Measurements from ENCODE around the gene DNAAF8. TPM values are rescaled to one million over a fixed set of nuclear protein-coding genes. Genes with fewer than 3 reads are reported as not detected.

DNAAF8 gene
- 1.2 and 1.7 TPM in 2 replicates for total RNA-seq
- long read RNA-seq, partial matches to known transcripts, result 1 of 1 reads
- long read RNA-seq, other reads (novel, unspliced or antisense), result 0 of 1 reads

DNA sequence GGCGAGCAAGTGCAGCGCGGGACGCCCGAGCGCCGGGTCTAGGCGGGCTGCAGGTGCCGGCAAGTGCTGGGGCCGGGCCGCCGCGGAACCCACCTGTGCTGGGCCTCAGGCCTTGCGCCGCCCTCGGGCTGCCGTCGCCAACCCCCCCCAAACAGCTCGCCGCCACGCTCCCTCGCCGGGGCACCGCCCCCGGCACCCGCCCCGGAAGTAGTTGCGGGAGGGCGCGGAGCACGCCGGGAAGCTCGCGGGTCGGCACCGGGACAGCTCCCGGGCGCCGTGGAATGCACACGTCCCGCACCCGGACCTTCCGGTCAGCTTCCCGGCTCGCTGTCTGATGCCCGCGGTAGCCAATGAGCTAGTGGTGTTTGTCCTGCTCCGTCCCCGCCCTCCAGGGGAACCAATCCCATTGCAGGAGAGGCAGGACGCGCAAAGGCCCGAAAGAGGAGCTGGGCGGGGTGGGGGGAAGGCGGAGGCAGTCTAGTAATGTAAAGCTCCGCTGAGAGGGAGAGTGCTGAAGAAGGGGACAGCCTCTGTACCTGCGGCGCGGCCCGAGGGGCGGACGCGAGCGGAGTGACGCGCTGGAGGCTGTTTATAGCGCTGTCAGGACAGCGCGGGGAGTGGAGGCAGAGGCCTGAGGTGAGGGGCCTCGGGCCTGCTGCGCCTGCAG, at the start of gene DNAAF8, which contains the start of gene ANKS3:
DNAAF8 (plus strand) TSS at position 475 of the 667 bp plus-strand sequence. CDS start 1,978 bp downstream, outside the sequence.
ANKS3 (minus strand) TSS at position 209 of the 667 bp plus-strand sequence. CDS start 4,122 bp downstream, outside the sequence.
- H3K4me1 Mint-ChIP-seq (ENCODE audit: unreplicated experiment), result peaks cover 16% of the 10 kb centered on the region
- peak within 1 kb of the TSS; percentile 93 for H3K4me3 Mint-ChIP-seq (ENCODE audit: unreplicated experiment)
- TF ChIP-seq, protein P1, sequence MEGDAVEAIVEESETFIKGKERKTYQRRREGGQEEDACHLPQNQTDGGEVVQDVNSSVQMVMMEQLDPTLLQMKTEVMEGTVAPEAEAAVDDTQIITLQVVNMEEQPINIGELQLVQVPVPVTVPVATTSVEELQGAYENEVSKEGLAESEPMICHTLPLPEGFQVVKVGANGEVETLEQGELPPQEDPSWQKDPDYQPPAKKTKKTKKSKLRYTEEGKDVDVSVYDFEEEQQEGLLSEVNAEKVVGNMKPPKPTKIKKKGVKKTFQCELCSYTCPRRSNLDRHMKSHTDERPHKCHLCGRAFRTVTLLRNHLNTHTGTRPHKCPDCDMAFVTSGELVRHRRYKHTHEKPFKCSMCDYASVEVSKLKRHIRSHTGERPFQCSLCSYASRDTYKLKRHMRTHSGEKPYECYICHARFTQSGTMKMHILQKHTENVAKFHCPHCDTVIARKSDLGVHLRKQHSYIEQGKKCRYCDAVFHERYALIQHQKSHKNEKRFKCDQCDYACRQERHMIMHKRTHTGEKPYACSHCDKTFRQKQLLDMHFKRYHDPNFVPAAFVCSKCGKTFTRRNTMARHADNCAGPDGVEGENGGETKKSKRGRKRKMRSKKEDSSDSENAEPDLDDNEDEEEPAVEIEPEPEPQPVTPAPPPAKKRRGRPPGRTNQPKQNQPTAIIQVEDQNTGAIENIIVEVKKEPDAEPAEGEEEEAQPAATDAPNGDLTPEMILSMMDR (IDR thresholded peaks at IDR 0.05), result no peak
- H3K9me3 Mint-ChIP-seq (ENCODE audit: unreplicated experiment), result no peaks in the 10 kb centered on the region
- H3K27ac Mint-ChIP-seq (ENCODE audit: unreplicated experiment), result peak within 1 kb of the TSS; percentile 94
- H3K36me3 Mint-ChIP-seq (ENCODE audit: unreplicated experiment), result no peaks in the 10 kb centered on the region
- no peaks in the 10 kb centered on the region for H3K27me3 Mint-ChIP-seq (ENCODE audit: unreplicated experiment)
- peak; percentile 98 for DNase-seq (ENCODE audit: extremely low spot score, unreplicated experiment)

DNA sequence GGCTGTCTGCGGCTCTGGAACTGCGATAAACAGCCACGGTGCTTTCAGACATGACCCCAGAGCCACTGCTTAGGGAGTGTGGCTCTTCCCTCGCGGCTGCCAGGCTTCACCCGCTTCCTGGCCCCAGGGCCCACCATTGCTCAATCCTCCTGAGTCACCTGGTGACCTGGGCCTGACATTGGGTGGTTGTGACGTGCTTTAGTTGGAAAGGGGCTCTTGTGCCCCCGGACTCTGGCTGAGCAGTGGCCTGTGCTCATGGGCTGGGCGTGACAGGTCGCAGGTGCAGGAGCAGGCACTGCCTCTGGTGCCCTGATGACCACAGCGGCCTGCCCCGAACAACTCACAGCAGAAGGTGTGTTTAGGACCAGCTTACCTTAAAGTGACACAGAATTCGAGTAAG, 49.6 kb upstream of the DNAAF8 start:
- no peak overlapping the region for H3K27ac Mint-ChIP-seq (ENCODE audit: unreplicated experiment)
- no peaks in the 10 kb centered on the region for H3K9me3 Mint-ChIP-seq (ENCODE audit: unreplicated experiment)
- no peak for DNase-seq (ENCODE audit: extremely low spot score, unreplicated experiment)
- H3K4me3 Mint-ChIP-seq (ENCODE audit: unreplicated experiment), result no peak overlapping the region
- peaks cover 15% of the 10 kb centered on the region for H3K36me3 Mint-ChIP-seq (ENCODE audit: unreplicated experiment)
- TF ChIP-seq, protein P1 (IDR thresholded peaks at IDR 0.05), result no peak
- no peaks in the 10 kb centered on the region for H3K27me3 Mint-ChIP-seq (ENCODE audit: unreplicated experiment)
- H3K4me1 Mint-ChIP-seq (ENCODE audit: unreplicated experiment), result no peaks in the 10 kb centered on the region

DNA sequence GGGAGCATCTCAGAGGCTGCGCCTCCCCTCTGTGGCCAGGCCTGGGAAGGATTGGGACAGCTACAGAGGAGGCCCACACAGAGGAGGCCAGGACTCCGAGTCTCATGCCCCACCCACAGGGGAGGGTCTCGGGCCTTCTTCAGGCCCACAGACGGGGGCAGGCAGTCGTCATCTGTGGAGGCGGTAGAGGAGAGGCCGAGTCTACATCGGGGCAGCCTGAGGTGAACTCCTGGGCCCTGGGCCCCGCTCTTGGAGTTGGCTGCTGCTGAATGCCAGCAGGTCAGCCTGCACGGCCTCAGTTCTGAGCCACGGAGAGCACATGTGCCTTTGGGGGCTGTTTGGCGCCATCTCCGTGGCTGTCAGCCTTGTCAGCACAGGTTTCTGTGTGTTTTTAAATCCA, 49.0 kb upstream of the DNAAF8 start:
- no peak overlapping the region for H3K4me3 Mint-ChIP-seq (ENCODE audit: unreplicated experiment)
- no peaks in the 10 kb centered on the region for H3K9me3 Mint-ChIP-seq (ENCODE audit: unreplicated experiment)
- H3K4me1 Mint-ChIP-seq (ENCODE audit: unreplicated experiment), result no peaks in the 10 kb centered on the region
- no peak overlapping the region for H3K27ac Mint-ChIP-seq (ENCODE audit: unreplicated experiment)
- TF ChIP-seq, protein P1 (IDR thresholded peaks at IDR 0.05), result no peak
- H3K27me3 Mint-ChIP-seq (ENCODE audit: unreplicated experiment), result no peaks in the 10 kb centered on the region
- H3K36me3 Mint-ChIP-seq (ENCODE audit: unreplicated experiment), result peaks cover 15% of the 10 kb centered on the region
- DNase-seq (ENCODE audit: extremely low spot score, unreplicated experiment), result no peak

DNA sequence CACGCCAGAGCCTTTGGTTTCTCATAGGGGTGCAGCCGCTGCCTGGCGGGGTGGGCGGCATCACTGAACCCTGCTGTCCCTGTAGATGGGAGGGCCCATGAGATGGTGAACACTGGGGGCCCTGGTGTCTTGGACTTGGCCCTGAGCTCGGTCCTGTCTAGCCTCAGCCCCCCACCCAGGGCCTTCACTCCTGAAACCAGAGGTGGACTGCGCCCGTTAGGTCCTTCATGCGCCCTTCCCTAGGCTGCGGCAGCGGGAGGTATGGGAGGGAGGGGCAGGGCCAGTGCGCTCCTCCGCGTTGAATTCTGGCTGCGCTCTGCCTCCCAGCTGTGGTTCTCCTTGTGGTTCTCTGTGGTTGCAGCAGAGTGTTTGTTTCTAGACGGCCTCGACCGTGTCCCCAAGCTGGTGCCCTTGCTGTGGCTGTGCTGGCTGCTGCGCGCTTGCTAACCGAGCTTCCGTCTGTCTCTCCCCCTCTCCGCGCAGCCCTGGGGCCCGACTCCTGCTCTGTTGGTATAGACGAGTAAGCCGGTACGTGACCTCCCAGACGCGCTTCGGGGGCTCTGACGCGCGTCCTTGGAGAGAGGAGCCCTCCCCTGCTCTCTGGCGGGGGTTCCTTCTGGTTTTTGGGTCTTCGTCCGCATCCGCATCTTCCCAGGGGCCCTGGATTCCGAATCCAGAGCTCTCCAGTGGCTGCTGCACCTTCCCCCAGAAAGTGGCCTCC, 48.4 kb upstream of the DNAAF8 start:
- Mint-ChIP-seq H3K4me3 (ENCODE audit: unreplicated experiment) (no peak overlapping the region), H3K27me3 (ENCODE audit: unreplicated experiment) (no peaks in the 10 kb centered on the region), H3K27ac (ENCODE audit: unreplicated experiment) (no peak overlapping the region), H3K9me3 (ENCODE audit: unreplicated experiment) (no peaks in the 10 kb centered on the region), H3K4me1 (ENCODE audit: unreplicated experiment) (no peaks in the 10 kb centered on the region), H3K36me3 (ENCODE audit: unreplicated experiment) (peaks cover 15% of the 10 kb centered on the region)
- TF ChIP-seq, protein P1 (IDR thresholded peaks at IDR 0.05), result no peak
- no peak for DNase-seq (ENCODE audit: extremely low spot score, unreplicated experiment)
